ENCODE data around the gene ANKDD1B.

DNA sequence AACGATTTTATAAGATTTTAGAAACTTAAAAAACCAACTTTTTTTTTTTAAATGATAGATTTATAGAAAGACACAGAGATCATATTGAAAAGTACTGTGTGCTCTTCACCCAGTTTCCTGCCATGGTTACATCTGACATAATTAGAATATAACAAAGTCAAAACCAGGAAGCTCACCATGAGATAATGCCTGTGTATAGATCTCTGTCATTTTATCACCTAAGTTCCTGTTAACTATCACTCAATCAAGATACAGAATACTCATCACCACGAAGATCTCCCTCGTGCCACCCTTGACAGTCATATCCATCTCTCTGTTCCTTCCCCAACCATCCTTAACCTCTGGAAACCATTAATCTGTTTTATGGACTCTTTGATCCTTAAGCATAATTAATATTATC lies 66.9 kb downstream of the ANKDD1B start:
- no peak for TF ChIP-seq CTCF (IDR thresholded peaks at IDR 0.05 in 2 of 3, conservative IDR thresholded peaks at IDR 0.05 in 1 of 3; ENCODE audit: borderline replicate concordance in 1 of 3, insufficient read depth in 1 of 3, low read depth in 2 of 3, low read length in 2 of 3)
- no peak for TF ChIP-seq EZH2 (IDR thresholded peaks at IDR 0.05)
- TF ChIP-seq POLR2AphosphoS5 (IDR thresholded peaks at IDR 0.05; ENCODE audit: low read depth, low read length) = no peak
- no peak for TF ChIP-seq SIN3A (IDR thresholded peaks at IDR 0.05; ENCODE audit: low read depth)
- no peak for TF ChIP-seq SP1 (IDR thresholded peaks at IDR 0.05; ENCODE audit: low read depth)
- TF ChIP-seq, protein P1, sequence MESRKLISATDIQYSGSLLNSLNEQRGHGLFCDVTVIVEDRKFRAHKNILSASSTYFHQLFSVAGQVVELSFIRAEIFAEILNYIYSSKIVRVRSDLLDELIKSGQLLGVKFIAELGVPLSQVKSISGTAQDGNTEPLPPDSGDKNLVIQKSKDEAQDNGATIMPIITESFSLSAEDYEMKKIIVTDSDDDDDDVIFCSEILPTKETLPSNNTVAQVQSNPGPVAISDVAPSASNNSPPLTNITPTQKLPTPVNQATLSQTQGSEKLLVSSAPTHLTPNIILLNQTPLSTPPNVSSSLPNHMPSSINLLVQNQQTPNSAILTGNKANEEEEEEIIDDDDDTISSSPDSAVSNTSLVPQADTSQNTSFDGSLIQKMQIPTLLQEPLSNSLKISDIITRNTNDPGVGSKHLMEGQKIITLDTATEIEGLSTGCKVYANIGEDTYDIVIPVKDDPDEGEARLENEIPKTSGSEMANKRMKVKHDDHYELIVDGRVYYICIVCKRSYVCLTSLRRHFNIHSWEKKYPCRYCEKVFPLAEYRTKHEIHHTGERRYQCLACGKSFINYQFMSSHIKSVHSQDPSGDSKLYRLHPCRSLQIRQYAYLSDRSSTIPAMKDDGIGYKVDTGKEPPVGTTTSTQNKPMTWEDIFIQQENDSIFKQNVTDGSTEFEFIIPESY (IDR thresholded peaks at IDR 0.05; ENCODE audit: extremely low read depth, insufficient replicate concordance, low read length) = no peak
- no peak for TF ChIP-seq MAX (IDR thresholded peaks at IDR 0.05)
- no peak for TF ChIP-seq POLR2A (IDR thresholded peaks at IDR 0.05; ENCODE audit: borderline replicate concordance, extremely low read depth, insufficient read depth, insufficient read length)

Measured in HCT116 (cell line).